ENCODE measurements around the gene RPL41. TPM values are rescaled to one million over a fixed set of nuclear protein-coding genes. Genes with fewer than 3 reads are reported as not detected.

RPL41 gene
- total RNA-seq, 6 donors from 2014 or later: 1,377 to 3,349 (median 3,110) TPM

DNA sequence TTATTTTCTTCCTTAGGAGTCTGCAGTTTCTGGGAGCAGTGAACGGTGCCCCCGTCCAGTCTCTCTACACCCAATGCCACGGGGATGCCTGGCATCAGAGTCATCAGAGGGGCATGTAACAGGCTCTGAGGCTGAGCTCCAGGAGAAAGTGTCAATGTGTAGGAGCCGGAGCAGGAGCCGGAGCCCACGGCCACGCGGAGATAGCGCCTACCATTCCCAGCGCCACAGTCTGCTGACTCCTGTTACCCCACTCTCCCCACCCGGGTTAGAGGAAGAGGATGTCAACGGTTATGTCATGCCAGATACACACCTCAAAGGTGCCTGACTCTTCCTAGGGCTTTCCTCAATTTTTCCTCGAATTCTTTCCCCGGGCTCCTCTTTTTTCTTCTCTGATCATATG lies 15.4 kb upstream of the RPL41 start:
- Histone ChIP-seq H3K4me3 (no peak overlapping the region), H3K9me3 (no peaks in the 10 kb centered on the region), H3K27me3 (no peaks in the 10 kb centered on the region), H3K27ac (no peak overlapping the region), H3K36me3 (peaks cover 0 to 12% (median 2%) of the 10 kb centered on the region in 4 donors), H3K4me1 (peaks cover 15 to 21% (median 15%) of the 10 kb centered on the region in 4 donors)
- no peak for ATAC-seq (ENCODE audit: low FRiP score in 2 of 2)
- WGBS, 2 donors: 86 to 88% methylated on average over 13 to 14 of the region's 14 CpGs
- TF ChIP-seq CTCF (IDR thresholded peaks at IDR 0.05): no peak
- no peak for TF ChIP-seq EP300 (IDR thresholded peaks at IDR 0.05)
- no peak for TF ChIP-seq POLR2A (IDR thresholded peaks at IDR 0.05)
- TF ChIP-seq POLR2AphosphoS5 (IDR thresholded peaks at IDR 0.05): no peak
- DNase-seq: peak in 1 of 2 donors; percentile 50

DNA sequence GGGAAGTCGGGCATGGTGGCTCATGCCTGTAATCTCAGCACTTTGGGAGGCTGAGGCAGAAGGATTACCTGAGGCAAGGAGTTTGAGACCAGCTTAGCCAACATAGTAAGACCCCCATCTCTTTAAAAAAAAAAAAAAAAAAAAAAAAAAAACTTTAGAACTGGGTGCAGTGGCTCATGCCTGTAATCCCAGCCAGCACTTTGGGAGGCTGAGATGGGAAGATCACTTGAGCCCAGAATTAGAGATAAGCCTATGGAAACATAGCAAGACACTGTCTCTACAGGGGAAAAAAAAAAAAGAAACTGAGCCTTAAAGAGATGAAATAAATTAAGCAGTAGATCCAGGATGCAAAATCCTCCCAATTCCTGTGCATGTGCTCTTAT lies 13.8 kb upstream of the RPL41 start:
- TF ChIP-seq CTCF (IDR thresholded peaks at IDR 0.05): no peak
- no peak for TF ChIP-seq POLR2AphosphoS5 (IDR thresholded peaks at IDR 0.05)
- no peak for TF ChIP-seq POLR2A (IDR thresholded peaks at IDR 0.05)
- no peak for TF ChIP-seq EP300 (IDR thresholded peaks at IDR 0.05)
- Histone ChIP-seq H3K9me3 (no peaks in the 10 kb centered on the region), H3K36me3 (peaks cover 6 to 16% (median 11%) of the 10 kb centered on the region in 4 donors), H3K4me3 (no peak overlapping the region), H3K27me3 (no peaks in the 10 kb centered on the region), H3K4me1 (peaks cover 16 to 28% (median 19%) of the 10 kb centered on the region in 4 donors), H3K27ac (no peak overlapping the region)
- WGBS, 2 donors: 72 to 89% methylated on average over 1 of the region's 1 CpG
- DNase-seq: no peak
- ATAC-seq (ENCODE audit: low FRiP score in 2 of 2): no peak

DNA sequence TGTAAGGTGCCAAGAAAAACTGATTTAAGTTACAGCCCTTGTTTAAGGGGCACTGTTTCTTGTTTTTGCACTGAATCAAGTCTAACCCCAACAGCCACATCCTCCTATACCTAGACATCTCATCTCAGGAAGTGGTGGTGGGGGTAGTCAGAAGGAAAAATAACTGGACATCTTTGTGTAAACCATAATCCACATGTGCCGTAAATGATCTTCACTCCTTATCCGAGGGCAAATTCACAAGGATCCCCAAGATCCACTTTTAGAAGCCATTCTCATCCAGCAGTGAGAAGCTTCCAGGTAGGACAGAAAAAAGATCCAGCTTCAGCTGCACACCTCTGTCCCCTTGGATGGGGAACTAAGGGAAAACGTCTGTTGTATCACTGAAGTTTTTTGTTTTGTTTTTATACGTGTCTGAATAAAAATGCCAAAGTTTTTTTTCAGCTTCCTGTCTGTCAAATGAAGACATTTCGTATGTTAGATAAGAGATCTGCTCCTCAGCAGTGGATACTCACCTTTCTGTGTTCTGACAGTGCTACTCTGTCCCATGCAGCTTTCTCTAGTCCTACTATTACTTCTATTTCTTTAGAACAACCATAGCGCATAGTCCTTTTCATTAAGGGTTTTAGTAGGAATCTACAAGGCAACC lies 13.2 kb upstream of the RPL41 start:
- ATAC-seq (ENCODE audit: low FRiP score in 2 of 2) (no peak), DNase-seq (no peak)
- WGBS, 2 donors: 42 to 43% methylated on average over 6 of the region's 6 CpGs
- TF ChIP-seq POLR2AphosphoS5 (IDR thresholded peaks at IDR 0.05): no peak
- TF ChIP-seq CTCF (IDR thresholded peaks at IDR 0.05): no peak
- no peaks in the 10 kb centered on the region for H3K9me3 ChIP-seq
- H3K4me1 ChIP-seq: peaks cover 16 to 28% (median 19%) of the 10 kb centered on the region in 4 donors
- peak overlapping the region in 3 of 4 donors; percentile 76 to 99 (median 81) for H3K4me3 ChIP-seq
- peak overlapping the region; percentile 81 to 94 (median 92) for H3K27ac ChIP-seq
- H3K27me3 ChIP-seq: no peaks in the 10 kb centered on the region
- peaks cover 11 to 21% (median 16%) of the 10 kb centered on the region in 4 donors for H3K36me3 ChIP-seq

DNA sequence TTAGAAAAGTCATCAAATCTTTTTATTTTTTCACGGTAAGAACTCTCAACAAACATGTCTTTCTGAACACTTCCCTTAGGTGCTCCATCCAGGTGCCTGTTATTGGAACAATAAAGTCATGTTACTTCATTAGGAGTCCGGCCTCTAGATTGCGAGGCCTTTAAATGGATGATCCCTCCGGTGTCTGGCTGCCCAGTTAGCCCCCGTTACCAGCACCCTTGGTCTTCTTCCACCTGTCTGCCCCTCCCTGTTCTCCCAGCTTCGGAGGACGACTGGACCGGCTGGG lies 12.7 kb upstream of the RPL41 start:
- Histone ChIP-seq H3K27me3 (no peaks in the 10 kb centered on the region), H3K9me3 (no peaks in the 10 kb centered on the region), H3K27ac (peak overlapping the region; percentile 81 to 94 (median 92)), H3K4me1 (peaks cover 16 to 28% (median 19%) of the 10 kb centered on the region in 4 donors), H3K4me3 (peak overlapping the region; percentile 57 to 99 (median 78)), H3K36me3 (peaks cover 16 to 26% (median 21%) of the 10 kb centered on the region in 4 donors)
- DNase-seq: no peak
- TF ChIP-seq POLR2A (IDR thresholded peaks at IDR 0.05): no peak
- TF ChIP-seq EP300 (IDR thresholded peaks at IDR 0.05): no peak
- no peak for TF ChIP-seq CTCF (IDR thresholded peaks at IDR 0.05)
- TF ChIP-seq POLR2AphosphoS5 (IDR thresholded peaks at IDR 0.05): no peak
- ATAC-seq (ENCODE audit: low FRiP score in 2 of 2): no peak
- 2% methylated on average over 4 to 8 of the region's 8 CpGs for WGBS, 2 donors

All from upper lobe of left lung (tissue), 6 donors.